Measurements from ENCODE around the gene ANKRD13C. TPM values are rescaled to one million over a fixed set of nuclear protein-coding genes. Genes with fewer than 3 reads are reported as not detected.

ANKRD13C gene
- total RNA-seq, 1 experiment from 2014 or later: 17.8 TPM

DNA sequence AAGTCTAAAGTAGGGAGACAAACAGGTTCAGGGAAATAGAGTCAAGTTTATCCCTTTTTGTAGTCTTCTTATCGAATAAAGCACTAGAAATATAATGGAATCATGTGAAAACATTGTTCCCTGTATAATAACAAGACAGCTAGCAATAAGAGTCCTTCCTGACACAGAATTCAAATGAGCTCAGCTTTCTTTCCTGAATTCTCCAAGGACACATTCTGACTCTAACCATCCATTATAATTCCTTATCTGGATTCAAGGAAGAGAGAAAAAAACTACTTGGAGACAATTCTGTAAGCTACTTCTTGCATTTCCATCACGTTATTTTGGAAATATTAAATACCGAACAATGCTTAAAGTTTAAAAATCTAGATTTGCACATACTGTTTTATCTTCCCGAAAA, 58.8 kb downstream of the ANKRD13C start:
- H3K4me1 Mint-ChIP-seq (ENCODE audit: insufficient read depth, unreplicated experiment): peaks cover 5% of the 10 kb centered on the region
- H3K36me3 Mint-ChIP-seq (ENCODE audit: insufficient read depth, unreplicated experiment): peaks cover 48% of the 10 kb centered on the region
- POLR2A ChIA-PET: no interaction called here
- TF ChIP-seq, protein P1, sequence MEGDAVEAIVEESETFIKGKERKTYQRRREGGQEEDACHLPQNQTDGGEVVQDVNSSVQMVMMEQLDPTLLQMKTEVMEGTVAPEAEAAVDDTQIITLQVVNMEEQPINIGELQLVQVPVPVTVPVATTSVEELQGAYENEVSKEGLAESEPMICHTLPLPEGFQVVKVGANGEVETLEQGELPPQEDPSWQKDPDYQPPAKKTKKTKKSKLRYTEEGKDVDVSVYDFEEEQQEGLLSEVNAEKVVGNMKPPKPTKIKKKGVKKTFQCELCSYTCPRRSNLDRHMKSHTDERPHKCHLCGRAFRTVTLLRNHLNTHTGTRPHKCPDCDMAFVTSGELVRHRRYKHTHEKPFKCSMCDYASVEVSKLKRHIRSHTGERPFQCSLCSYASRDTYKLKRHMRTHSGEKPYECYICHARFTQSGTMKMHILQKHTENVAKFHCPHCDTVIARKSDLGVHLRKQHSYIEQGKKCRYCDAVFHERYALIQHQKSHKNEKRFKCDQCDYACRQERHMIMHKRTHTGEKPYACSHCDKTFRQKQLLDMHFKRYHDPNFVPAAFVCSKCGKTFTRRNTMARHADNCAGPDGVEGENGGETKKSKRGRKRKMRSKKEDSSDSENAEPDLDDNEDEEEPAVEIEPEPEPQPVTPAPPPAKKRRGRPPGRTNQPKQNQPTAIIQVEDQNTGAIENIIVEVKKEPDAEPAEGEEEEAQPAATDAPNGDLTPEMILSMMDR (IDR thresholded peaks at IDR 0.05; ENCODE audit: unreplicated experiment): no peak
- no peak for DNase-seq (ENCODE audit: unreplicated experiment)
- no peaks in the 10 kb centered on the region for H3K27me3 Mint-ChIP-seq (ENCODE audit: insufficient read depth, unreplicated experiment)
- no peaks in the 10 kb centered on the region for H3K9me3 Mint-ChIP-seq (ENCODE audit: unreplicated experiment)
- H3K27ac Mint-ChIP-seq (ENCODE audit: low read depth, unreplicated experiment): no peak overlapping the region
- no peak overlapping the region for H3K4me3 Mint-ChIP-seq (ENCODE audit: unreplicated experiment)
- BruUV-seq (replicated peaks): no TSS peak
- intact Hi-C loops (cut with micrococcal nuclease): no loop called here
- CTCF ChIA-PET: no interaction called here

DNA sequence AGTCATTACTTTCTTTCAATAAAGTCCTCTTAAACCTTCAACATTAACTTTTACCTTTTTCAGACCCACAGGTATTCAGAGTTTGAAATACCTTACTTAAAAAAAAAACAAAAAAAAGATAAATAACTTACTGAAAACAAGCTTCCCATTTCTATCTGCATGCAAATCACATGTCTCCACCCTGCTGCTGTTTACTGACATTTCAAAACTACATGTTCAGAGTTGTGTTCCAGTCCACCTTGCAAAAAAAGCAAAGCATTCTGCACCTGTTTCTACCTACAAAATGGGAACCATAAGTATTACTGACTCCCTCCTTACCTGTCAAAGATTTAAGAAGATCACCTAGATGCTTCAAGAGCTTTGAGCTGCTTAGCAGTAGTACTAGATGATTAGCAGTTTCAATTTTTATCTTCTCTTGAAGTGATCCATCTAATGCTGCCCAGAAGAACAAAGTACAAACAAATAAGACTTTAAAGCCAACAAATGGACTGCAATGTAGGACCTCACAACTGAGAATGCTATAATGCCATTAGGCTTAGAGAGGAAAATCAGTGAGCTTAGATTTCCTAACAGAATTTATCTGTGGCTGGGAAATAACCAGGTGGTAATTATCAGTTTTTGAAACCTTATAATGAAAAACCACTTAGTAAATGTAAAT, 61.2 kb downstream of the ANKRD13C start:
- ChIA-PET POLR2A (interaction anchor here (1.2 to 1.5 kb wide), 2 partner anchors 61 to 62 kb away, joined by 3 to 4 read pairs; partner anchors contain the start of gene ANKRD13C), CTCF (interaction anchor here (1.0 kb wide), 1 partner anchor 17 kb away, joined by 3 read pairs; no protein-coding TSS in a partner anchor)
- intact Hi-C loops (cut with micrococcal nuclease): no loop called here
- BruUV-seq (replicated peaks): no TSS peak
- peaks cover 5% of the 10 kb centered on the region for H3K4me1 Mint-ChIP-seq (ENCODE audit: insufficient read depth, unreplicated experiment)
- DNase-seq (ENCODE audit: unreplicated experiment): no peak
- H3K27ac Mint-ChIP-seq (ENCODE audit: low read depth, unreplicated experiment): no peak overlapping the region
- H3K36me3 Mint-ChIP-seq (ENCODE audit: insufficient read depth, unreplicated experiment): peaks cover 52% of the 10 kb centered on the region
- TF ChIP-seq, protein P1 (IDR thresholded peaks at IDR 0.05; ENCODE audit: unreplicated experiment): no peak
- H3K9me3 Mint-ChIP-seq (ENCODE audit: unreplicated experiment): no peaks in the 10 kb centered on the region
- no peaks in the 10 kb centered on the region for H3K27me3 Mint-ChIP-seq (ENCODE audit: insufficient read depth, unreplicated experiment)
- no peak overlapping the region for H3K4me3 Mint-ChIP-seq (ENCODE audit: unreplicated experiment)

DNA sequence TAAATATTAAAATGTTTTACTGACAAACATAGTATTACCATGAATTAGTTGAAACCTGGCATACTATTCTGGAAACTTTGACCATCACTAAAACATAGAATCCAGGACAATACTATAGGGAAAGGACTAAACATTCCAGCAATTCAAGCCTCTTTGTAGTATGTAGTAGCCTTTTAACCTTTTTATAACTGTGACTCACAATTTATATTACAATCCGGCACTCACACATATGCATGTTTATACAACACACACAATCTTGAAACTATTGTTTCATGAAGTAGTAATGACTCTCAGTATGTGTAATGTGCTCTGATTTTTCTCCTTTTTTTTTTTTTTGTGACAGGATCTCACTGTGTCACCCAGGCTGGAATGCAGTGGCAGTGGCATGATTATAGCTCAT, 64.3 kb downstream of the ANKRD13C start:
- ChIA-PET CTCF (interaction anchor here (1.2 kb wide), 1 partner anchor 9 kb away, joined by 5 read pairs; no protein-coding TSS in a partner anchor), POLR2A (interaction anchor here (1.2 kb wide), 1 partner anchor 37 kb away, joined by 3 read pairs; no protein-coding TSS in a partner anchor)
- intact Hi-C loops (cut with micrococcal nuclease): no loop called here

DNA sequence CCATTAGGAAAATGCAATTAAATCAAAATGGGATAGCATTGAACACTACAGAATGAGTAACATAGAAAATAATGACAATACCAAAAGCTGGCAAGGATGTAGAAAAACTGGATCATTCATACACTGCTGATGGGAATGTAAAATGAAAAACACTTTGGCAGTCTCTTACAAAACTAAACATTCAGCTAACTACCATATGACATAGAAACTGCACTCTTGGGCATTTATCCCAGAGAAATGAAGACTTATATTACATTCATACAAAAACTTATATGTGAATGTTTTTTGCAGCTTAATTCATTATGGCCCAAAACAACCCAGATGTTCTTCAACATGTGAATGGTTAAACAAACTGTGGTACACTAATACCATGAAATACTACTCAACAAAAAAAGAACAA, 66.4 kb downstream of the ANKRD13C start:
- BruUV-seq (replicated peaks): no TSS peak
- CTCF ChIA-PET: interaction anchor here (1.1 kb wide), 1 partner anchor 14 kb away, joined by 3 read pairs; no protein-coding TSS in a partner anchor
- TF ChIP-seq, protein P1 (IDR thresholded peaks at IDR 0.05; ENCODE audit: unreplicated experiment): no peak
- peak overlapping the region; percentile 11 for H3K27ac Mint-ChIP-seq (ENCODE audit: low read depth, unreplicated experiment)
- no peak for DNase-seq (ENCODE audit: unreplicated experiment)
- peaks cover 2% of the 10 kb centered on the region for H3K4me1 Mint-ChIP-seq (ENCODE audit: insufficient read depth, unreplicated experiment)
- peaks cover 44% of the 10 kb centered on the region for H3K36me3 Mint-ChIP-seq (ENCODE audit: insufficient read depth, unreplicated experiment)
- intact Hi-C loops (cut with micrococcal nuclease): no loop called here
- no peaks in the 10 kb centered on the region for H3K9me3 Mint-ChIP-seq (ENCODE audit: unreplicated experiment)
- H3K4me3 Mint-ChIP-seq (ENCODE audit: unreplicated experiment): no peak overlapping the region
- H3K27me3 Mint-ChIP-seq (ENCODE audit: insufficient read depth, unreplicated experiment): no peaks in the 10 kb centered on the region
- POLR2A ChIA-PET: no interaction called here

More for the DNA sequence above, 64.3 kb downstream of the ANKRD13C start:
- peaks cover 44% of the 10 kb centered on the region for H3K36me3 Mint-ChIP-seq (ENCODE audit: insufficient read depth, unreplicated experiment)
- no peaks in the 10 kb centered on the region for H3K27me3 Mint-ChIP-seq (ENCODE audit: insufficient read depth, unreplicated experiment)
- no peak overlapping the region for H3K4me3 Mint-ChIP-seq (ENCODE audit: unreplicated experiment)
- peaks cover 5% of the 10 kb centered on the region for H3K4me1 Mint-ChIP-seq (ENCODE audit: insufficient read depth, unreplicated experiment)
- BruUV-seq (replicated peaks): no TSS peak
- no peak for DNase-seq (ENCODE audit: unreplicated experiment)
- H3K9me3 Mint-ChIP-seq (ENCODE audit: unreplicated experiment): no peaks in the 10 kb centered on the region
- TF ChIP-seq, protein P1 (IDR thresholded peaks at IDR 0.05; ENCODE audit: unreplicated experiment): no peak
- no peak overlapping the region for H3K27ac Mint-ChIP-seq (ENCODE audit: low read depth, unreplicated experiment)
